Peyer's patch (tissue), 4 donors: Measurements from ENCODE around the gene NKD2.

ENCODE experiments used
- POLR2A ChIP-seq, 2 donors: fragments of 450-650 bp; IDR thresholded peaks; one replicate each; pipeline ENCODE4 v1.5.1; 2017; ENCODE audit warnings: antibody characterized with exemption in 2 of 2, mild to moderate bottlenecking in 2 of 2, moderate library complexity in 2 of 2
- TF ChIP-seq, protein P1 (sequence below), 6 experiments: fragments of 450-650 bp in 4 of 6; fragments of 200-600 bp in 2 of 6; sonication (generic) in 1 of 6; IDR thresholded peaks; one replicate each; pipeline ENCODE4 v1.5.1; 2017 to 2019; ENCODE audit warnings: antibody characterized with exemption in 6 of 6, mild to moderate bottlenecking in 3 of 6, moderate library complexity in 1 of 6

DNA sequence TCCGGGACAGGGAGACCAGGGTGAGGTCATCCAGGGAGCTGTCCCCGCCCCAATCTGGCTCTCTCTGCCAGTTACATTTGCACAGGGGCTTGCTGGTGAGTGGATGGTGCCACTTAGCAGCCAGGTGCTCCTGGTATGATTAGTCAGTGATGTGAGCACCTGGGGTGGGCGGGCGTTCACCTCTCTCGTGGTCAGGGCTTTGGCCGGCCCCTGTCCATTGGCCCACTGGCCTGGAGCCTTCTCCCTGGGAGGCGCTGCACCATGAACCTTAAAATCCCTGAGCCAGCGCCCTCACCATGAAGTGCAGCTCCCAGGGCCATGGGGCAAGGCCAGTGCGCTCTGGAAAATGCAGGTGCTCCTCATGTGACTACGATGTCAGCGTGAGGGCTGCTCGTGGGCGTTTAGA, 2.0 kb downstream of the NKD2 start:
- TF ChIP-seq, protein P1, sequence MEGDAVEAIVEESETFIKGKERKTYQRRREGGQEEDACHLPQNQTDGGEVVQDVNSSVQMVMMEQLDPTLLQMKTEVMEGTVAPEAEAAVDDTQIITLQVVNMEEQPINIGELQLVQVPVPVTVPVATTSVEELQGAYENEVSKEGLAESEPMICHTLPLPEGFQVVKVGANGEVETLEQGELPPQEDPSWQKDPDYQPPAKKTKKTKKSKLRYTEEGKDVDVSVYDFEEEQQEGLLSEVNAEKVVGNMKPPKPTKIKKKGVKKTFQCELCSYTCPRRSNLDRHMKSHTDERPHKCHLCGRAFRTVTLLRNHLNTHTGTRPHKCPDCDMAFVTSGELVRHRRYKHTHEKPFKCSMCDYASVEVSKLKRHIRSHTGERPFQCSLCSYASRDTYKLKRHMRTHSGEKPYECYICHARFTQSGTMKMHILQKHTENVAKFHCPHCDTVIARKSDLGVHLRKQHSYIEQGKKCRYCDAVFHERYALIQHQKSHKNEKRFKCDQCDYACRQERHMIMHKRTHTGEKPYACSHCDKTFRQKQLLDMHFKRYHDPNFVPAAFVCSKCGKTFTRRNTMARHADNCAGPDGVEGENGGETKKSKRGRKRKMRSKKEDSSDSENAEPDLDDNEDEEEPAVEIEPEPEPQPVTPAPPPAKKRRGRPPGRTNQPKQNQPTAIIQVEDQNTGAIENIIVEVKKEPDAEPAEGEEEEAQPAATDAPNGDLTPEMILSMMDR (IDR thresholded peaks at IDR 0.05), result no peak
- no peak for TF ChIP-seq POLR2A (IDR thresholded peaks at IDR 0.05)
